Activated CD4-positive, alpha-beta T cell treated with anti-CD3 and anti-CD28 coated beads for 48 hours (primary cell): ENCODE measurements around the gene PTPA.

Source experiments
- DNase-seq: peaks from one replicate; pipeline ENCODE4 v3.0.0-alpha.2; 2020

The PTPA gene

DNA sequence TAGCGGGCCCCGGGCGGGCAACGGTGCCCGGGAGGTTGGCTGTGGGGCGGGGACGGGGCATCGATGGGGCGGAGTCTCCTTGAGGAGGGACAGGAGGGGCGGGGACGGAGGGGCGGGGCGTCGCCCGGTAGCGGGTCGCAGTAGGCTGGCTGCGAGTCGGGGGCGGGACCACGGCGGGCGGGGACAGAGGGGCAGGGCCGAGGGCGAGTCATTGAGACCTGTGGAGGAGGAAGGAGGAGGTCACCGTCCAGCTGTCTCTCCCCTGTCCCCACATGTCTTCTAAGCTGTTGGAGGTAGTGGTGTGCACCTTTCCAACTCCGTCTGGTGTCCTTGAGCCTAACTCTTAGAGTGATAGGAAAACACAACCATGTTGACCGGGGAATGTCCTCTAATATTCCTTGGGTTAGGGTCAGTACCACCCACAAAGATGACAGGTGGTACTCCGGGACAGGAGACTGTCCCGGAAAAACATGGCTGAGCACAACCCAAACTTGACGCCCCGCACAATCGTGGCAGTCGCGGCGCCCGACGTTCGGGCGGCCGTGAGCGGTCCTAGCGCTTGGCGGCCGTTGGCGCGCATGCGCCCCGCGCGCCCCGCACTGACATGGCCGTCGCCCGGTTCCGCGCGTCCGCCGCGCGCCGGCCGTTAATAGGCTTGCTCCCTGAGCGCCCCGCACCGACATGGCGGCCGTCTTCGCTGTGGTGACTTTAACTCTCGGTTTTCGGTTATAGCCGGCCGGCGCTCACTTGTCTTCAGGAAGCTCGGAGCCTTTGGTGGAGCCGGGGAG is at the start of gene PTPA, which contains the start of gene CRAT:
Gene PTPA (plus strand): TSS at position 676 of the 788 bp plus-strand sequence. CDS start 186 bp downstream, outside the sequence.
Gene CRAT (minus strand): TSS at position 54 of the 788 bp plus-strand sequence. CDS start 284 bp downstream, outside the sequence.
- DNase-seq = peak; percentile 97

DNA sequence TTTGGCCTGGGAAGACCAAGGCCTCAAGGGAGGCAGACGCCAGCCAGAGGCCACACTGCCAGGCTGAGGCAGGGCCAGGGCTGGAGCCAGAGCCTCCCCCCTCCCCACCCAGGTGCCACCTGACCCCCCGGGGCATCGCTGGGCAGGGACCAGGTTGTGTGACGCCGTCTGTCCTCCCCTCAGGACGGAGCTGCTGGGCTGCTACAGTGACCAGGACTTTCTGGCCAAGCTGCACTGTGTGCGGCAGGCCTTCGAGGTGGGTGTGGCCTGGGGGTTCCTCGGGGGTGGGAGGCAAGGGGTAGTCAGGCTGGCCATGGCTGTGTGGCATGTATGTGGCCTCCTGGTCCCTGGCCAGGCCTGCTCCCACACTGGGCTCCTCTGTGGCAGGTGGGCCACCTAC is 48.2 kb upstream of the PTPA start:
- no peak for DNase-seq

DNA sequence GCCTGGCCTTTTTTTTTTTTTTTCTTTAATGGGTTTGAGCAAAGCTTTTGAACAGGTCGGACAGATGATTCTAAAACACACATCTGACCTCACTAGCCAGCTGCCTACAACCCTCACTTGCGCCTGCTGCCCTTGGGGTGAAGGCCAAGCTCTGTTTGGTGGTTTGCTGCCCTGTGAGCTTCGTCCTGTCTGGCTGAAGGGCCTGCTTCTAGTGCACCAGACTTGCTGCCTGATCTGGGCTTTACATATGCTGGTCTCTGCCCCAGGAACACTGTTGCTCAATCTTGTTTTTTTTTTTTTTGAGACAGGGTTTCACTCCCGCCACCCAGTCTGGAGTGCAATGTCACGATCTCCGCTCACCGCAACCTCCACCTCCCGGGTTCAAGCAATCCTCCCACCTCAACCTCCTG is 46.7 kb upstream of the PTPA start:
- no peak for DNase-seq

DNA sequence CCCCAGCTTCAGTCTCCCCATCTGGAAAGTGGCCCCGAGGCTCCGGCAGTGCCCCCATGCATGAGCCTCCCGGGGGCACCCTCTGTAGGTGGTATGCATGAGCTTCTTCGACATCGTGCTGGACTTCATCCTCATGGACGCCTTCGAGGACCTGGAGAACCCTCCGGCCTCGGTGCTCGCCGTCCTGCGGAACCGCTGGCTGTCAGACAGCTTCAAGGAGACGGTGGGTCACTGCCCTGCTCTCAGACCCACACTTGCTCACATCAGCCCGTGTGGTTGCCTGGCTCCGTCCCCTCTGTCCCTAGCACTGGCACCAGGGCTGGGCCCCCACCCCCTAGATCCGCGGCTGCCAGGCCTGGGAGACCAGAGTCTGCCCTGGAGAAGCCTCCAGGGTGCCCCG is 43.1 kb upstream of the PTPA start:
- DNase-seq = no peak

DNA sequence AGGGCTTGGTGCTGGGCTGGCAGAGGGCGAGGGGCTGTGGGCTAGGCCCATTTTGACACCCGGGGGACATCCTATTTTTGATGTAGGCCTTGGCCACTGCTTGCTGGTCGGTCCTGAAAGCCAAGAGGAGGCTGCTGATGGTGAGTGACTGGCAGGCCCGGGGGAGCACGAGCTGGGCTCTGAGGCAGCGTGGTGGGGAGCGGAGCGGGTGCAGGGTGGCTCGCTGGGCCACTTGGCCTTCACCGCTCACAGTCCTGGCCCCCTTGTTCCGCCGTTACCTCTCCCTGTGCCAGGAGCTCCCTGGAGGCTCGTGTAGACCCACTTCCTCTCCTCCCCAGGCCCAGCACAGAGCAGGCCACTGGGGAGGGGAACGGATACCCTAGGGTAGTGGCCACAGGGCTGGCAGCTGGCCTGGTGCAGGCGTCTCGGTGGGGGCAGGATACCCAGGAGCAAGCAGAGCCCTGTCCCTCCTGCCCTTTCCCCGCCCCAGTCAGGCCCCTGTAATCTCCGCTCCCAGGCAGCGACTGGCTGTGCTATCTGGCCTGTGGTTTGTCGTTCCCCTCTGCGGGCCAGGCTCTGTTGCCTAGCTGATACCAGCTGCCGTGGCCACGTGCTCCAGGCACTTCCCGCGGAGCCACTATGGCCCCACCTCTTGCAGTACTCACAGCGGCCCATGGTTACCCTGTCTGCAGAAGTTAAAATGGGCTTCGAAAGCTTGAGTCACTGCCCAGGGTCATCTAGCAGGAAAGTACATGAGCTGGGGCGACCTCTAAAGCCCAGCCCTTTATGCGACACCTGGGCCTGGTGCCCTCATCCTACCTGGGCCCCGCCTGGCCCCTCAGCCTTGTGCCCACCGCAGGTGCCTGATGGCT is 42.0 kb upstream of the PTPA start:
- peak; percentile 69 for DNase-seq

DNA sequence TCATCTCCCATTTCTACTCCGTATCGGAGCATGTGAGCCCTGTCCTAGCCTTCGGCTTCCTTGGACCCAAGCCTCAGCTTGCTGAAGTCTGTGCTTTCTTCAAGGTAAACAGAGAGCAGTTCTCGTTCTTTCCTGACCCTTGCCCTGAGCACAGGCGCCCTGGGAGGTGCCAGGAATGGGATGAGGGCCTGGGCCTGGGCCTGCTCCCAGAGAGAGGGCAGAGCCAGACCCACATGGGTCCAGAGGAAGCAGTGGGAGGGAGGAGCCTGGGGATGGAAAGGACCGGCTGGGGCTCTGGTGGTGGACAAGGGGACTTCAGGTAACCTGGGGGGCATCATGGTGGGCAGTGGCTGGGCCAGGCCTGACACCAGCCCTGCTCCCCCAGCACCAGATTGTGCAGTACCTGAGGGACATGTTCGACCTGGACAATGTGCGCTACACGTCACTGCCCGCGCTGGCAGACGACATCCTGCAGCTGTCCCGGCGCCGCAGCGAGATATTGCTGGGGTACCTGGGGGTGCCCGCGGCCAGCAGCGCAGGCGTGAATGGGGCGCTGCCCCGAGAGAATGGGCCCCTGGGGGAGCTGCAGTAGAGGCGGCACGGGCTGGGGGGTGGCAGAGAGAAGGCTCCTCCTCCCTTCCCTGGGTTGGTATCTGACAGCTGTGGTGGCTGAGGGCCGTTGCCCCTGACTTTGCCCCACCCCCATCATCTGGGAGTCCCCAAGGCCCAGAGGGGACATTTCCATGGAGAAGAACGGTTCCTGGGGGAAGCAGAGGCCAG is 41.2 kb upstream of the PTPA start:
- DNase-seq = no peak

DNA sequence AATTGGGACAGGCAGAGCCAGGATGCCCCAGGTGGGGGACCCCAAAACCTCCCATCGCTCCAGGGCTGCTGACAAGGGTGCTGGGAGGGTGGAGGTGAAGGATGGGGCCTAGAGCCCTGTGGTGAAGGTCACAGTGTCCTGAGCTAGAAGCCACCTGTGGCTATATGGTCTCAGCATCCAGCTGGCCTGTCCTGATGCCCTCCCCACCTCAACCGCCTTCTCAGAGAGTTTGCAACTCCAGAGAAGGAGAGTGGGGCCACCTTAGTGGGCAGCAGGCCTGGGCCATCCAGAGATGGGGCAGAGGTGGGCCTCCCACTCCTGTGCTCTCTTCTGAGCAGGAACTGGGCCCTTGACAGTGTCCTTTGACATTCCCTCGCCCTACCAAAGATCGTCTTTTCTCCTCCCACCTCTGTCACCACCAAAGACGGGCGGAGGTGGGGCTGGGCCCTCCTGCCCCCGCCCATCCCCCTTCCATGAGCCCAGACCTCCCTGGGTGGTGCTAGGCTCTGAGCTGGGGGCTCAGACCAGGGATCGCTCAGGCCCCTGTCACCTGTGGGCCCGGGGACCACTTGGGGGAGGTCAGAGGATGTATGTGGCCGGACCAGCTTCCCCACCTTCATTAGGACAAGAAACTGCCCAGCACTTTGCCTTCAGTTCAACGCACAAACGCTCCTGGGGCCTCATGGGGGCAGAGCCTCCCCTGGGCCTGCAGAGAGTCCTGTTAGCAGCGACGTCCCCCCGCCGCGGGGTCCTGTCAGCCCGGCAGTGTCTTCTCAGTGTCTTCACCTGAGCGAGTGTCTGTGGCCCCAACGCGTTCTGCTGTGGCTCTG is 40.3 kb upstream of the PTPA start:
- no peak for DNase-seq

DNA sequence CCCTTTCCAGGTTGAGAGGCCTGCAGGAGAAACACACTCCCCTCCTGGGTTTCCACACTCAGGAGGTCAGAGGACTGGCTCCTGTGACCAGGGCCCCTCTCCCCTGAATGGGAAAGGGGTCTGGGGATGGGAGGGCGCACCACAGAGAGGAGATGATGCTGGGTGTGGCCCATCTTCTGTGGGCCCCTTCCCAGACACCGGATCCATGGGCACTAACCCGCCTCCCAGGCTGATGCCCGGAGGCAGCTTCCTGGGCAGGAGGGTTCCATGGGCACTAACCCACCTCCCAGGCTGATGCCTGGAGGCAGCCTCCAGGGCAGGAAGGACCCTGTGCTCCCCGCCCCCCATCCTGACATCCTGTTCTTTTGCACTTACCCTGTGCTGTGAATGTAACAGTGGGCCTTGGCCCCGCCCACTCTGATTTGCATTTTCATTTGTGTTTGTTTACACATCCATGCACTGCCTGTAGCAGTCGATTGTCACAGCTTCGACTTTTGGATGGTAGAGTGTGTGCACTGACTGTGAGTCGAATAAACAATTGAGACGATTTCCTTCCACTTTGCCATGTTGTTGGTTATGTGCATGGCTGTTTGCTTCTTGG is 39.6 kb upstream of the PTPA start:
- DNase-seq = peak; percentile 27

DNA sequence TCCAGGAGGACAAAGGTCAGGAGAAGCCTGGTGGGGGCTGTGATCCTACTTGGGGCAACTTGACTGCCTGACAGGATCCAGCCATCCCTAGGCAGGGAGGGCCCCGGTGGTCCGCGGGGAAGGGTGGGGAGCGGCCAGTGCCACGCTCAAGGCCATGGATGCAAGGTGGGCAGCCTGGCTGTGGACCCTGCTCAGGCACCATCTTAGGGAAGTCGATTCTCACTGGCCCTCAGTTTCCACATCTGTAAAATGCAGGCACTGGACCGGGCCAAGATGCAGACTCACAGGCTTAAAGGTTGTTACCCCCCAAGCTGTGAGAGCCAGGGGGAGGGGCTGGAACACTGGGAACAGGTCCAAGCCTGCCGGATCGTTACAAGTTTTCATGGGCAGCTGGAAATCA is 39.0 kb upstream of the PTPA start:
- DNase-seq = no peak

DNA sequence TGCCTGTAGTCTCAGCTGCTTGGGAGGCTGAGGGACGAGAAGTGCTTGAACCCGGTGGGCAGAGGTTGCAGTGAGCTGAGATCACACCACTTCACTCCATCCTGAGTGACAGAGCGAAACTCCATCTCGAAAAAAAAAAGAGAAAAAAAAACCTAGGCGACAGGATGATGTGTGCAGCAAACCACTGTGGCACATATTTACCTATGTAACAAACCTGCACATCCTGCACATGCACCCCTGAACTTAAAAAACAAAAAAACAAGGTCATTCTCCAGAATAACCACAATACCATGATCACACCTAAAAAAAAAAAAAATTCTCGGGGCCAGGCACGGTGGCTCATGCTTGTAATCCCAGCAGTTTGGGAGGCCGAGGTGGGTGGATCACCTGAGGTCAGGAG is 37.8 kb upstream of the PTPA start:
- DNase-seq = no peak

DNA sequence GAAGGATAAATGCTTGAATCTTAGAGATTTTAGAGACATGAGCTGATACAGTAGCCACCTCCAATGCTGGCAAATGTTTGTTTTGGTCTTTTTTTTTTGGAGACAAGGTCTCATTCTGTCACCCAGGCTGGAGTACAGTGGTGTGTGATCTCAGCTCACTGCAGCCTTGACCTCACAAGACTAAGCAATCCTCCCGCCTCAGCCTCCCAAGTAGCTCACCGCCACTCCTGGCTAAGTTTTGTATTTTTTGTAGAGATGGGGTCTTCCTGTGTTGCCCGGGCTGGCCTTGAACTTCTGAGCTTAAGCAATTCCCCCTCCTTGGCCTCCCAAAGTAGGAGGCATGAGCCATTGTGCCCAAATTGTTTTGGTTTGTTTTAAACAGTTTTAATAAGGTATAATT is 37.1 kb upstream of the PTPA start:
- DNase-seq = no peak

DNA sequence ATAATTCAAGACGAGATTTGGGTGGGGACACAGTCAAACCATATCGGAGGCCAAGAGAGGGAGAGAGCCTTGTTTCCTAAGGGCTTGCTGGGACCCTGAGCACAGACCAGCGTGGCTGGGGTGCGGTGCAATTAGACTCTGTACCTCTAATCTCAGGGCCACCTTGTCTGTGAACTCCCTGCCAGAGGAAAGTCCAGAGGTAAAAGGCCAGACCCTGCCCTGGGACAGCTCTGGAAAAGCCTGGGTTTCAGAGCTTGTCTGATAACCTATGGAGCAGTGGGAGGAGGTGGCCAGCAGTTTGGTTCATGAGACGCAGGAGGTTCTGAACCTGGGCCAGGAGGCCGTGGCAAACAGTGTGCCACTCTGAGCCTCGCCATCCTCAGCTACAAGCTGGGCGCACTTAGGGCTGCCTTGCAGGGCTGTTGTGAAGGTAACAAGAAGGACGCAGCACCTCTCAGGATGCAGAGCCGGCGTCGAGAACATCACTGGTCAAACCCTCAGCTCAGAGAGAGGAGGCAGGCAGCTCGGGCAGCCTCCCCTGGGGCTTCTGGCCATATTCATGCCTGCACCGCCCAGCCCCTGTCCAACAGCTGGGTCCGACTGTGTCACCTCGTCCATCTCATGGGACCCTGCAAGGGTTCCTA is 35.1 kb upstream of the PTPA start:
- no peak for DNase-seq

DNA sequence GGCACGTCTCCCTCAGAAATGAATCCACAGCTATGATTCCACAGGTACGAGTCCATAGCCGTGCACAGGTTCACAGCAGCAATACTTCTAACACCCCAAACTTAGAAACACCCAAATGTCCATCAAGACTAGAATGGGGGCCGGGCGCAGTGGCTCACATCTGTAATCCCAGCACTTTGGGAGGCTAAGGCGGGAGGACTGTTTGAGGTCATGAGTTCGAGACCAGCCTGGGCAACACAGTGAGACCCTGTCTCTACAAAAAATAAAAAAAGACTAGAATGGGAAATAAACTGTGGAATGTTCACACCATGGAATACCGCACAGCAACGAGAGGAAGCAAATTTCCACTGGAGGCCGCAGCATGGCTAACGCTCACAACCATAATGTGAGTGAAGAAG is 34.6 kb upstream of the PTPA start:
- DNase-seq = no peak

DNA sequence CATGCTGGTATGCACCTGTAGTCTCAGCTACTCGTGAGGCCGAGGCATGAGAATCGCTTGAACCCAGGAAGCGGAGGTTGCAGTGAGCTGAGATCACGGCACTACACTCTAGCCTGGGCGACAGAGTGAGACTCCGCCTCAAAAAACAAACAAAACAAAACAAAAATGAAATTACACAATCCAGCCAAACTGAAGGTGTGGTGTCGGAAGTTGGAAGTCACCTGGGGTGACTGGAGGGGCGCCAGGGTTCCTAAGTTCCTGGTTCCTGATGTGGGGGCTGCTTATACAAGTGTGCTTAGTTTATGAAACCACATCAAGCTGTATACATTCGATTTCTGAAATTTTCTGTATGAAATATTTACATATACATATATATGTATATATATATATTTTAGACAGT is 34.0 kb upstream of the PTPA start:
- DNase-seq = no peak

DNA sequence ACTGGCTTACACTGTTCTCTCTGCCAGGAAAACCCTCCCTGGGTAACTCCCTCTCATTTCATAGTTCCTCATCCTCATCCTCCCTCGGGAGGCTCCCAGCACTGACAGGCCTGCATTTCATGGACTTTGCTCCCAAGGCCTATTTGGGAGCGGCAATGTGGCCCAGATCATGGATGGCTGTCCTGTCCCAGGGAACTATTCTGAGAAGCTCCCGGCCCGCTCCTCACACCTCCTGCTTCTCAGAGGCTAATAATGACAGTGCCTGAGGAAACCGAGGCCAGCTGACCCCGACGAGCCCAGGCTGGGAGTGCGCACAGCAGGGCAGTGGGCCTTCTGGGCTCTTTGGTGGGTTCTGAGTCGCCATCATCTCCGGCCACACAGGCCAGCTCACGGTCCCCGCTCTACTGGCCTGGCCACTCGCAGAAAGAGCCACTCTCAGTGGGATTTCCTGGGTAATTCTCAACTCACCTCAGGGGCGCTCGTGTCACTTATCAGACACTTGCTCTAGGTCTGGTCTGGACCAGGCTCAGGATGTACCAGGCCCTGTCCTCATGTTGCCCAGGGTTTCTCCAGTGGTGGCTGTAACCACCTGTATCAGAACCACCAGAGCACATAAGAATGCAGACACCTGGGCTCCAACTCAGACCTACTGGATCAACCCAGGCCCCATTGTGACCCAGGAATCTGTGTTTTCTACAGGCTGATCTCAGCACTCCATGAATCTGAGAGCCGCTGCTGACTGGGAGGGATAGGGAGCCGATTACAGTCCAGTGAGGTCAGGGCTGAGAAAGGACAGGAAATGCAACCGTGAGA is 32.3 kb upstream of the PTPA start:
- no peak for DNase-seq

DNA sequence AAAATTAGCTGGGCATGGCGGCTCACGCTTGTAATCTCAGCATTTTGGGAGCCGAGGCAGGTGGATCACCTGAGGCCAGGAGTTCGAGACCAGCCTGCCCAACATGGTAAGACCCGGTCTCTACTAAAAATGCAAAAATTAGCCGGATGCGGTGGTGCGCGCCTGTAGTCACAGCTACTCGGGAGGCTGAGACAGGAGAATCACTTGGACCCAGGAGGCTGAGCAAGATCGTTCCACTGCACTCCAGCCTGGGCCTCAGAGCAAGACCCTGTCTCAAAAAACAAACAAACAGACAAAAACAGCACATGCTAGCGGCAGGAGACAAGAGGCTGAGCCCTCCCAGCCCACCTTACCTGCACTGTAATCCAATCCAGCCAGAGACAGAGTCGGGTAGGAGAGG is 31.4 kb upstream of the PTPA start:
- no peak for DNase-seq

DNA sequence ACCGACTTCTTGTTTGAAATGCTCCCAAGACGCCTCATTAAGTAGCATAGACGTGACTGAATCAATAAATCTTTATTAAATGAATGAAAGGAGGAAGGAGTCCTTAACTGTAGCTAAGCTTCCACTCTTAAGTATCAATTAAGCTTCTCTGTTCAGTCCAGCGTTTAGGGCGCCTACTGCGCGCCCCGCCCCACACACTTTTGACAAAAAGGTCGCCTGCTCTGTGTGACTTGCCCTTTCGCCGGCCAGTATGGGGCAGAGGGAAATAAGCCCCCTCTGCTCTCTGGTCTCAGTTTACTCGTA is 31.0 kb upstream of the PTPA start:
- DNase-seq = no peak

DNA sequence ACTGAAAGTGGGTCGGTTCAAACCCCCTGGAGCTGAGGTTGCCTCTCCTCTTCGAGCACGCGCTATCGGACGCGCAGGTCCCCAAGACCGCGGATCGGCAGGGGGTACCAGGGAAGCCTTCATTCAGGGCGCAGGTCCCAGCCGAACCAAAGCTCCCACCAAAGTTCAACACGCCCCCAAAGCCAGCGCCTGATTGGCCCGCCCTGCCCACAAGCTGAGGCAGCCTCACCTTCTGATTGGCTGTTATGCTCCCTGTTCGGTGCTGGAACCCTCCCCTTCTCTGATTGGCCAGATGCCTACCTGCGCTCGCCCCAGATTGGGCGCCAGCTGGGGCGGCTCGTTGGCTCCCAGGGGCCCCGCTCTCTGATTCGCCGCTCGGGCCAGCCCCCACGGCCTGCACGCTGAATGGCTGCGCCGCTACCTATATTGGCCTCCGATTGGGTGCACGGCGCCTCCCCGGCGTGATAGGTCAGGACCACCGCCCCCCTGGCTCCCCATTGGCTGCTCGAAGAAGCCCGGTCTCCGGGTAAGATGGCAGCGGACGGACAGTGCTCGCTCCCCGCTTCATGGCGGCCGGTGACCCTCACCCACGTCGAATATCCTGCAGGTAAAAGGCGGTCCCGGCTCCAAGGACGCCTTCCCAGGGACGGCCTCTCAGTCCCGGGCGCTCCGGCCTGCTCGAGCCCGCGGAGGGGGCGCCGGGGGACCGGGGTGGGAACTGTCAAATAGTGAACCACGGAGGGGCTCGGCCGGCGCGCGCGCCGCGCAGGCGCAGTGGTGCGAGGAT is 30.4 kb upstream of the PTPA start, which contains the start of gene DOLPP1:
Gene DOLPP1 (plus strand): TSS at position 511 of the 787 bp plus-strand sequence. CDS start 21 bp downstream, at position 532.
- DNase-seq = peak; percentile 99

DNA sequence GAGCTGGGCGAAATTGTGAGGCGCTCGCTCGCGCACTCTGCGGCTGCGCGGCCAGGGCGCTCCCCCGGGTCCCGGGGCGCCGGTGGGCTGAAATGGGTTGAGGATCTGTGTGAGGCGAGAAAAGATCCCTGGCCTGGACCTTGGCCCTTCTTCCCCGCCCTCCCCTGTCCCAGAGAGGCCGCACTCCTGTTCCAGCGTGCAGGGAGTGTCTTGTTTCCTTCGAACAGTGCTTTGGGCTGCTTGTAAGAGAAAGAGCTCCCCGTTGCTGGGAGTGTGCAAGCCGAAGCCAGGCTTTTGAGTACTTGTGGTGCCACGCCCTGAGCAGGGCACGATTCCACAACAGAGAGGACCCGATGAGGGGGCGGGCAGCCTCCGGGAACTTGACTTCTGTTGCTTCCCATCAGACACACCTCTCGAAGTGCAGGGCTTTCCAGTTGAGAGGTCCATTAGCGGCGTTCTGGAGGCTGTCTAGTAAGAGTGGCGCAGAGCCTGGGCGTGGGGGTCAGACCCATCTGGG is 29.8 kb upstream of the PTPA start:
- DNase-seq = peak; percentile 44
